Right cardiac atrium (tissue), 5 donors: ENCODE results near the gene BARHL1. TPM values are rescaled to one million over a fixed set of nuclear protein-coding genes. Genes with fewer than 3 reads are reported as not detected.

Experiments
- ATAC-seq, 2 donors: fragments of 200-7000 bp; cut with Tn5 transposase; one replicate each; pipeline versions ENCODE4 v1.8.0 to v1.9.1; 2020; ENCODE audit warnings: moderate library complexity in 2 of 2, mild to moderate bottlenecking in 1 of 2
- DNase-seq, 3 donors: peaks; one replicate each; pipeline ENCODE4 v3.0.0-alpha.2; 2020
- H3K27ac ChIP-seq: one replicate; pipeline ENCODE4 v1.5.1; 2013; ENCODE audit warnings: mild to moderate bottlenecking, low read length, control low read depth, moderate library complexity
- H3K27me3 ChIP-seq: one replicate; pipeline ENCODE4 v1.6.1; 2013; ENCODE audit not compliant: control insufficient read depth, insufficient read depth
- H3K4me1 ChIP-seq: one replicate; pipeline ENCODE4 v1.6.1; 2013; ENCODE audit warnings: low read length; ENCODE audit not compliant: control insufficient read depth, insufficient read depth
- H3K4me3 ChIP-seq: one replicate; pipeline ENCODE4 v1.5.1; 2013; ENCODE audit warnings: low read length, control low read depth
- H3K9me3 ChIP-seq: one replicate; pipeline ENCODE4 v1.6.1; 2013; ENCODE audit warnings: low read length; ENCODE audit not compliant: control insufficient read depth
- WGBS: extraction: QIAGEN DNeasy Blood & Tissue Kit; methylation state at CpG from one replicate; pipeline ENCODE4 v1.1.7; 2013; 5-methylcytosine and 5-hydroxymethylcytosine counted together
- intact Hi-C, 4 donors: fragments of 100-400 bp; cut with DNase I; formaldehyde crosslinking; loops; one replicate each; pipeline versions ENCODE4 v1.11.0 to v1.14.0; 2022 to 2023
- long read RNA-seq, 4 donors: library from polyadenylated mRNA; unstranded; transcript quantifications; one replicate each; pipeline ENCODE4 v2.0.0, GENCODE V29; 2020 to 2021
- polyA plus RNA-seq: library from polyadenylated mRNA; stranded (reverse); fragments of 200-250 nt; gene quantifications from one replicate; pipeline ENCODE4 v1.2.3, GENCODE V29; 2013
- total RNA-seq, 4 donors: library from RNA; stranded (reverse); fragmentation: NEBNext Ultra II Directional; extraction: Animal tissue kit (Norgen Biotek cat#: 25700); gene quantifications; one replicate each; pipeline ENCODE4 v1.2.1, GENCODE V29; 2021
- donor health status: healthy with polysubstance abuse.
- donor health status: DM: no; HTN: yes; CAD: no.
- donor health status: DM: no; HTN: no; CAD: no.
- donor health status: DM: no; HTN: yes; CAD: no; lungs with severe emphysema.
- donor health status: DM: yes; HTN: yes; CAD: no.

Gene BARHL1
- total RNA-seq (not detected), polyA plus RNA-seq (not detected)
- long read RNA-seq, donor 1: 0 reads
- long read RNA-seq, donor 2: 0 reads
- long read RNA-seq, donor 3: 0 reads
- long read RNA-seq, donor 4: 0 reads

DNA sequence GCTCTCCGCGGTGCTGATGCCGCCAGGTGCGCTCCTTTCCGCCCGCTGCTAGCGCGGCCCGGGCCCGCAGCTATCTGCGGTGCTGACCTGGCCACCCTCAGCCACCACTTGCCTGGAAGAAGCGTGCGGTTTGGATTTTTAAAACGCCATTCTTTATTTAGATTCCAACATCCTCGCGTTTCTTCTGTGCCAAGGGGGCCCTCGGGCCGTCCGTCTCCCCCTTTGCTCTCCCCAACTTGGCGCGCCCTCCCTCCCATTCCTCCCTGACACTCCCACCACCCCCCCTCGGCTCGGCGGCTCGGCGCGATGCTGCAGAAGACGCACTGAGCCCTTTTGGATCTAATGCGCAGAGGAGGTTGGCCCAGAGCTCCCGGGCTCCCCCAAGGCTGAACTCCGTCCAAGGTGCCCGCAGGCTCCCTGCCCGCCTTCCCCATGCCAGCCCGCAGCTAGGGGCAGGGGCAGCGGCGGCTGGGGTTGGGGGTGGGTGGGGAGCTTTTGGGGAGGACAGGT is at the start of gene BARHL1:
Gene BARHL1, plus strand, starts transcription at position 331 of the 510 bp plus-strand sequence. CDS start 192 bp downstream, outside the sequence.
- no peak within 1 kb of the TSS for H3K27ac ChIP-seq
- no peak for DNase-seq
- WGBS: 4% methylated on average over 36 of the region's 36 CpGs
- H3K4me3 ChIP-seq: peak within 1 kb of the TSS; percentile 33
- intact Hi-C loops: no loop called here
- H3K9me3 ChIP-seq: no peaks in the 10 kb centered on the region
- H3K4me1 ChIP-seq: no peaks in the 10 kb centered on the region
- no peaks in the 10 kb centered on the region for H3K27me3 ChIP-seq
- no peak for ATAC-seq

DNA sequence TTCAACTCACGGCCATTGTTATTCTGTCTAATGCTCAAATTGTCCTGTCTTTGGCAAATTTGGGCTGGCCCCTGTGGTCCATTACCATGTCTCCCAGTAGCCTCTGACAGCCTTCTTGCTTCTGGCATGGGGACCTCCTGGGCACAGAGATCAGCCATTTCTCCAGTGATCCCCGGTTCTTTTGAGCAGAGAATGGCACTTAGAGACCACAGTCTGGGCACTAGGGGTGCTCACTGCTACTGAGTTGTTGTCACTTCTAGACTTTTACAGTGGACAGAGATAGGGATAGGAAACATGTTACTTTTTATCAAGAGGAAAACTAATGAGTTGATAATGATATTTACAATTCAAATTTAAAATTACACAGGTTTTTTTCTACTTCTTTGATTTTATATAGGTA is 47.6 kb upstream of the BARHL1 start:
- DNase-seq (no peak), ATAC-seq (no peak)
- Histone ChIP-seq H3K4me3 (no peak overlapping the region), H3K27me3 (no peaks in the 10 kb centered on the region), H3K27ac (no peak overlapping the region), H3K4me1 (no peaks in the 10 kb centered on the region), H3K9me3 (no peaks in the 10 kb centered on the region)
- WGBS: 88% methylated on average over 2 of the region's 2 CpGs
- intact Hi-C loops: no loop called here

DNA sequence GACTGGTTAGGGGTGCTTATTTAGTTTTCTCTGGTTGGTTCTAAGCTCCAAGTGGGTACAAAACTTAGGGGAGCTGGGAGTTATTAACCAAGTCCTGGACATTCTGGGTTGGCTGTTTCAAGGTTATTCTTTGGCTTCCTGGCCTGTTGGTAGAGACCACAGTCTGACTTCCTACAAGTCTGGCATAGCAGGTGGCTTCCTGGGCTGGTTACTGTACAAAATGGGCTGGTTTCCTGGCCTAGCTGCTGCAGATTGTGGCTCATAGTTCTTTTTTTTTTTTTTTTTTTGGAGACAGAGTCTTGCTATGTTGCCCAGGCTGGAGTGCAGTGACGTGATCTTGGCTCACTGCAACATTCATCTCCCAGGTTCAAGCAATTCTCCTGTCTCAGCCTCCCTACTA is 46.3 kb upstream of the BARHL1 start:
- H3K4me3 ChIP-seq: no peak overlapping the region
- H3K27me3 ChIP-seq: no peaks in the 10 kb centered on the region
- DNase-seq (no peak), ATAC-seq (no peak)
- H3K9me3 ChIP-seq: no peaks in the 10 kb centered on the region
- 86% methylated on average over 1 of the region's 1 CpG for WGBS
- intact Hi-C loops: no loop called here
- H3K4me1 ChIP-seq: no peaks in the 10 kb centered on the region
- H3K27ac ChIP-seq: no peak overlapping the region

DNA sequence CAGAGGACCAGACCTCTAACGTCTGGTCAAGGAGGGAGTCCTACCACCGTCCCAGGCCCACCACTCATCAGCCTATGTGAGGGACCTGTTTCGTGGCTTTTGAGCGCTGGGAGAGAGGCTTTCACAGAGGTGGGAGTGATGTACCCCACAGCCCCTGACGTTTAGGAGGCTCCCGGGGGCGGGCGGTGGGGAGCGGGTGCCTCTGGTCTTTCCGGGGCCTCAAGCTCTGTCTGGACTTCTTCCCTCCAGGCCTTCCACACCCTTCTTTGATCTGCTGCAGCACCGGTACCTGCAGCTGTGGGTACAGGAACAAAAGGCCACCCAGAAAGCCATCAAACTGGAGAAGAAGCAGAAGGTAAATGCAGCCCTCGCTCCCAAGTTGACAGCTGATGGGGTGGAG is 45.1 kb upstream of the BARHL1 start:
- no peak for ATAC-seq
- Histone ChIP-seq H3K4me3 (no peak overlapping the region), H3K27me3 (no peaks in the 10 kb centered on the region), H3K27ac (no peak overlapping the region), H3K9me3 (no peaks in the 10 kb centered on the region), H3K4me1 (peaks cover 2% of the 10 kb centered on the region)
- no peak for DNase-seq
- 82% methylated on average over 12 of the region's 12 CpGs for WGBS
- intact Hi-C loops: no loop called here

DNA sequence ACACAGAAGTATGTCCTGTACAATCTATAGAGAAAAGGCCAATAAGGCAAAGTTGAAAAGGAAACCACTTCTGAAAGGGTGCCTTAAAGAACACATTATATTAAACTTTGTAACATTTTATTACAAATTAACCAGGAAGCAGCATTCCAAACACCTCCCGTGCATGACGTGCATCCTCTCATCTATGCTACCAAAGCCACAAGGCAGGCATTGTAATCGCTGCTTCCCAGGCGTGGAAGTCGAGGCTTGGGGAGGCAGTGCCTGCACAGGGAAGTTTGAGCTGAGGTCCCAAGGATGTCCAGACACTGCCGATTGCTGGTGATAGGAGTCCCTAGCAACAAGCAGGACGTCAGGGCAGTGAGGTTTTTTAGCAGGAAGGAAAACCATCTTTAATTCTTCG is 44.3 kb upstream of the BARHL1 start:
- H3K4me3 ChIP-seq: no peak overlapping the region
- H3K27me3 ChIP-seq: no peaks in the 10 kb centered on the region
- peaks cover 2% of the 10 kb centered on the region for H3K4me1 ChIP-seq
- ATAC-seq (no peak), DNase-seq (no peak)
- intact Hi-C loops: no loop called here
- no peak overlapping the region for H3K27ac ChIP-seq
- H3K9me3 ChIP-seq: no peaks in the 10 kb centered on the region
- WGBS: 65% methylated on average over 8 of the region's 8 CpGs

DNA sequence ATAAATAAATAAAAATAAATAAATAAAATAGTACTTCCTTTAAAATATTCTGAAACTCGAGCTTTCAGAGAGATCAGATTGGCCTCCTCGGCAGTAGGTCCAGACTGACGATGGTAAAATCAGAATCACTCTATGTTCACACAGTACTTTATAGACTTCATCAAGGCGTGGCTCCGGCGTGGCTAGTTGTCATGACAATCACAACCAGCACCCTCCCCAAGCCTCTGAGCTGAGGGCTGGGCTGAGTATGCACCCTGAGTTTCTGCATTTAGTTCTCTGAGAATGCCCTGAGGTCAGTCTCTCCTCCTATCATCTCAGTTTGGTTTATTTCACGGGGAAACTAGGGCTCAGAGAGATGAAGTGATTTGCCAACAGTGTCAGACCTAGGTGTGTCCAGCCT is 43.3 kb upstream of the BARHL1 start:
- peaks cover 2% of the 10 kb centered on the region for H3K4me1 ChIP-seq
- H3K27ac ChIP-seq: no peak overlapping the region
- H3K27me3 ChIP-seq: no peaks in the 10 kb centered on the region
- 79% methylated on average over 7 of the region's 7 CpGs for WGBS
- DNase-seq (no peak), ATAC-seq (no peak)
- intact Hi-C loops: no loop called here
- H3K4me3 ChIP-seq: no peak overlapping the region
- H3K9me3 ChIP-seq: no peaks in the 10 kb centered on the region

DNA sequence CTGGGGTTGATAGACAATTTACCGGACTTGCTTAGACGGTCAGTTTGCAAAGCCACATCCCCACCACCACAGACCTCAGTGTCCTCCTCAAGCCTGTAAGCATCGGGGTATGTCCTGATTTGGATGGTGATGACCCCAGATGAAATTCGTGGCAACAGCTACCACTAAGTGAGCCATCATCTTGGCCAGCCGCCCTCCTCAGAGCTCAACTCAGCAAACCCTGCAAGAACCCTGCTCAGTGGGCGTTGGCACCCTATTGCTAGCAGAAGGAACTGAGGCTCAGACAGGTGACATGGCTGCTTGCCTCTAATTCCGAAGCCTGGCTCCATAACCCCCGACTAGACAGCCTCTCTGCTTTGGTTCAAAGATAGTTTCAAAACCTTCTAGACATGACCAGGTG is 41.4 kb upstream of the BARHL1 start:
- intact Hi-C loops: no loop called here
- ATAC-seq (no peak), DNase-seq (no peak)
- peaks cover 2% of the 10 kb centered on the region for H3K4me1 ChIP-seq
- no peaks in the 10 kb centered on the region for H3K9me3 ChIP-seq
- H3K27ac ChIP-seq: no peak overlapping the region
- no peak overlapping the region for H3K4me3 ChIP-seq
- no peaks in the 10 kb centered on the region for H3K27me3 ChIP-seq
- 91% methylated on average over 8 of the region's 8 CpGs for WGBS

DNA sequence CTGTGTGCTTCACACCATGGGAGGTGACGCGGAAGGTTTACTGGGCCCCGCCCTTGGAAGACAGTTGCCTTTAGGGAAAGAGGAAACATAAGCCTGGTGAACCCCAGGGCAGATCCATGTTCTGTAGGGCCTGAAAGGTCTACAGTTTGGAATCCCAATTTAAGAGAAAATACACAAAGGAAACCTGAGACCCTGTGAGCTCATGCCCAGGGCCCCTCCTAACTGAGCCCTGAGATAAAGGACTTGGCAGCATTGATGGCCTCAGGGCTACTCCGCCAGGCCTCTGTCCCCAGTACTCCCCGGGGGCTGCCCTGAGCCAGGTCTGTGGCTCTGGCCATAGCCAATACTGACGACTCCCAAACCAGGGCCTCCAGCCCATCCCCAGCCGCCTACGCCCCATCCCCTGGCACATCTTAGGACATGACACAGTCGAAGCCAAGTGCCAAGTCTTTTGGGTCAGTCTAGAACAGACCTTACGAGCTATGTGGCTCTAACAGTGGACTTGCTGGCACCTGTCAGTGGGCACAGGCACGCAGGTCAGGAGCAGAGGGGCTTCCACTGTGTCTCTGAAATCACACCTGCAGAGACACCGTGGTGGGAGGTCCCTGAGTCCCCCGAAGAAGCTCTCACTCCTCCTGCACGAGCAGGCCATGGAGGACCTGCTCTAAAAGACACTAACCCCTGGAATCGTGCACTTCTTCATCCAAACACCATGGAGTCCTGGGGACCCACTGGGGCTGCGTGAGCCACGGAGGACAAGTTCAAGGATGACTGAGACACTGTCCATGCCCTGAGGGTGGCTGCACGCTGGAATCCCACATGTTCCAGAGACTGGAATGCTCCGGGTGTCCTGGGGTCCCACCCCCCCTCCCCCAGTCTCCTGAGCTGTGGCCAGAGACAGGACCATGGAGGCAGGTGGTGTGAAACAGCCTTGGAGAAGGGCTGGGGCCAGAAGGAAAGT is 40.3 kb upstream of the BARHL1 start:
- ATAC-seq (no peak), DNase-seq (no peak)
- no peaks in the 10 kb centered on the region for H3K9me3 ChIP-seq
- H3K4me1 ChIP-seq: peaks cover 2% of the 10 kb centered on the region
- intact Hi-C loops: no loop called here
- WGBS: 80% methylated on average over 19 of the region's 19 CpGs
- no peak overlapping the region for H3K4me3 ChIP-seq
- no peak overlapping the region for H3K27ac ChIP-seq
- H3K27me3 ChIP-seq: no peaks in the 10 kb centered on the region

DNA sequence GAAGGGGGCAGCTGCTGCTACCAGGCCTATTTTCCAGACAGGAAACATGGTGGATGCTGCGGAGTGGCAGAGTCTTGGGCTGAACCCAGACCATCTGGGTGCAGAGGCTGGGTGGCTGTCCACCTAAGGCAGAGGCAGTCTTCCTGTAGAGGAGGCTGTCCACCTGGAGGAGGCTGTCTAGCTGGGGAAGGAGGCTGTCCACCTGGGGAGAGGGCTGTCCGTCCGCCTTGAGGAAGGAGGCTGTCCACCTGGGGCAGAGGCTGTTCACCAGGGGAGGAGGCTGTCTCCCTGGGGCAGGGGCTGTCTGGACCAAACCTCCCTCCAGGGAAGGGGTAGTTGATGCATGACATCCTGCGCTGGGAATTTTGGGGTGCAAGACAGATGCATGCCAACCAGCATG is 39.2 kb upstream of the BARHL1 start:
- Histone ChIP-seq H3K27me3 (no peaks in the 10 kb centered on the region), H3K4me3 (no peak overlapping the region)
- intact Hi-C loops: no loop called here

DNA sequence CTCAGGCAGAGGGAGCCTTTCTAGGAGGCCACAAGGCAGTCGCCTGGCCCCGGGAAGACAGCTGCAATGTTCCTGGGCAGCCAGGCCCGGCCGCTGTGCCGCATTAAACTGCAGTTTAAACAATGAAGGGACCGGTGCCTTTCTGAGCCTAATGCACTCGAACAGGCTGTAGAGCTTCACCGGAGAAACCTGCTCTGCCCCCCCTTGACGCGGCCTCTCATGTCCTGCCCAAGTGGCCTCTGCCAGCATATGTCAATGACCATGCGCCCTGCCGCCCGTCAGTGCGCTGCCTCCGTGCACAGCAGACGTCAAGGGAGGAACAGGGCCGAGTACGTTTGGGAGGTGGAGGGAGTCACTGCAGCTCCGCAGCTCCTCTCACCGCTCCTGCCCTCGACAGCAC is 38.4 kb upstream of the BARHL1 start:
- DNase-seq: no peak
- WGBS: 70% methylated on average over 21 of the region's 21 CpGs
- intact Hi-C loops: no loop called here
- H3K27me3 ChIP-seq: no peaks in the 10 kb centered on the region
- no peak overlapping the region for H3K27ac ChIP-seq
- peaks cover 2% of the 10 kb centered on the region for H3K4me1 ChIP-seq
- no peaks in the 10 kb centered on the region for H3K9me3 ChIP-seq
- H3K4me3 ChIP-seq: no peak overlapping the region
- no peak for ATAC-seq

More for the DNA sequence above, 39.2 kb upstream of the BARHL1 start:
- 95% methylated on average over 4 of the region's 4 CpGs for WGBS
- H3K27ac ChIP-seq: no peak overlapping the region
- peaks cover 2% of the 10 kb centered on the region for H3K4me1 ChIP-seq
- no peak for DNase-seq
- H3K9me3 ChIP-seq: no peaks in the 10 kb centered on the region
- ATAC-seq: no peak

DNA sequence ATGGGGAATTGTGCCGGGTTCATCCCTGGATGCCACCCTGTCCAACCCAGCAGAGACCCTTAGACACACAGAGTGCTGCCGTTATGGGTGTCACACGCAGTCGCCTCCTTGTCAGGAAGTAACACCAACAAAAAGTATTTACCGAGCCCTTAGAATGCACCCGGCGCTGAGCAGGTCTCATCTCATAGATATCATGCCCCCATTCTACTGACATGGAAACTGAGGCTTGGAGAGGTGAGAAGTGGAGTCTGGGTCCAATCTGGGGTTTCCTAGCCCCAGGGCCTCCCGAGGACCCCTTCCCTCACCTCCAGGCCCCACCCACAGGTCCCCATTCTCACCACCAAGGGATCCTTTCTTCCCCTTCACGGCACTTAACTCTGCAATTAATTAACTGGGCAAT is 36.8 kb upstream of the BARHL1 start:
- DNase-seq (no peak), ATAC-seq (no peak)
- Histone ChIP-seq H3K9me3 (no peaks in the 10 kb centered on the region), H3K4me1 (peaks cover 2% of the 10 kb centered on the region), H3K27ac (no peak overlapping the region), H3K4me3 (no peak overlapping the region), H3K27me3 (no peaks in the 10 kb centered on the region)
- intact Hi-C loops: no loop called here
- WGBS: 82% methylated on average over 9 of the region's 9 CpGs
